HFFc6 (cell line): Measurements from ENCODE around the gene TERT. TPM values are rescaled to one million over a fixed set of nuclear protein-coding genes. Genes with fewer than 3 reads are reported as not detected.

Source experiments
- DNase-seq: peaks from one replicate; pipeline ENCODE4 v3.0.0-alpha.2; 2018
- H3K27ac Mint-ChIP-seq: 2 replicates; pipeline ENCODE4 v1.8.0; 2020; ENCODE audit warnings: mild to moderate bottlenecking, mixed read lengths
- H3K27me3 Mint-ChIP-seq: 2 replicates; pipeline ENCODE4 v1.8.0; 2021; ENCODE audit warnings: mild to moderate bottlenecking, moderate library complexity, mixed read lengths; ENCODE audit not compliant: insufficient read depth
- H3K36me3 Mint-ChIP-seq: 2 replicates; pipeline ENCODE4 v1.8.0; 2021; ENCODE audit warnings: low read depth, mixed read lengths
- H3K4me1 Mint-ChIP-seq: 2 replicates; pipeline ENCODE4 v1.8.0; 2020; ENCODE audit warnings: low read depth, mixed read lengths
- H3K4me3 Mint-ChIP-seq: 2 replicates; pipeline ENCODE4 v1.8.0; 2020; ENCODE audit warnings: mild to moderate bottlenecking, moderate library complexity, mixed read lengths
- H3K9me3 Mint-ChIP-seq: 2 replicates; pipeline ENCODE4 v1.8.0; 2020; ENCODE audit warnings: mild to moderate bottlenecking, mixed read lengths
- CTCF ChIP-seq: fragments of 200-600 bp; sonication (generic); IDR thresholded peaks from 2 replicates; pipeline ENCODE4 v1.5.0; 2021; ENCODE audit warnings: antibody characterized with exemption, mild to moderate bottlenecking
- total RNA-seq, 6 experiments: library from RNA; stranded (reverse); fragmentation: NEBNext Ultra II Directional; extraction: Animal tissue kit (Norgen Biotek cat#: 25700); gene quantifications; 2 replicates in 1 of 6; 3 replicates in 5 of 6; pipeline ENCODE4 v1.2.3, GENCODE V29; 2021

Gene TERT
- total RNA-seq, 6 experiments from 2014 or later = 2,350 to 4,507 (median 3,883) TPM

DNA sequence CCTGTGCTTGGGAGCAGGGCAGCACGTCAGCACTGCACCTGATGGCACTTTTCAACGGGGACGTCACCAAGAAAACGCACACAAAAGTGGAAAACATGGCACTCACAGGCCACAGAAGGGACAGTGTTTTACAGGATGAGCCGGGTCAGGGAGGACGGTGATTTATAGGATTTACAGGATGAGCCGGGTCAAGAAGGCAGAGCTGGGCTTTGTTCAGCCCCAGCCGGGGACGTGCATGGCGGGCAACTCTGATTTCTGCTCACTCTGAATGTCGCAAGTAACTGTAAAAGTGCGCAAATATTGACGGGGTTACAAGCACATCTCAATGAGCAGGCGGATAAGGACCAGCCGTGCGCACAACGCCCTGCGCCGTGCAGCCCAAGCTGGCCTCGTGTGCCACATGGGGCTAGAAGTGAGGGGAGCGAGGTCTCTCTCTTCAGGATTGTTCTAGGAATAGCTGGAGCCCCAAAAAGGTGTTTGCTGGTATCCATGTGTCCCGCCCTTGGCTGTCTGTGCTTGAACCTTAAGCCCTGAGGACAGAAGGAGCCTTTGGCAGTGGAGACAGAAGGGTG lies 53.3 kb downstream of the TERT start:
- H3K27me3 Mint-ChIP-seq = peaks cover 11% of the 10 kb centered on the region
- no peak overlapping the region for H3K4me3 Mint-ChIP-seq
- no peak overlapping the region for H3K27ac Mint-ChIP-seq
- H3K36me3 Mint-ChIP-seq = no peaks in the 10 kb centered on the region; the same call in 1 of the 2 replicates
- no peak for DNase-seq
- peaks cover 26% of the 10 kb centered on the region for H3K9me3 Mint-ChIP-seq
- H3K4me1 Mint-ChIP-seq = no peaks in the 10 kb centered on the region
- no peak for TF ChIP-seq CTCF

GRCh38 chr5:1240496-1241260 lies 54.2 kb downstream of the TERT start:
- H3K9me3 Mint-ChIP-seq = peaks cover 34% of the 10 kb centered on the region

DNA sequence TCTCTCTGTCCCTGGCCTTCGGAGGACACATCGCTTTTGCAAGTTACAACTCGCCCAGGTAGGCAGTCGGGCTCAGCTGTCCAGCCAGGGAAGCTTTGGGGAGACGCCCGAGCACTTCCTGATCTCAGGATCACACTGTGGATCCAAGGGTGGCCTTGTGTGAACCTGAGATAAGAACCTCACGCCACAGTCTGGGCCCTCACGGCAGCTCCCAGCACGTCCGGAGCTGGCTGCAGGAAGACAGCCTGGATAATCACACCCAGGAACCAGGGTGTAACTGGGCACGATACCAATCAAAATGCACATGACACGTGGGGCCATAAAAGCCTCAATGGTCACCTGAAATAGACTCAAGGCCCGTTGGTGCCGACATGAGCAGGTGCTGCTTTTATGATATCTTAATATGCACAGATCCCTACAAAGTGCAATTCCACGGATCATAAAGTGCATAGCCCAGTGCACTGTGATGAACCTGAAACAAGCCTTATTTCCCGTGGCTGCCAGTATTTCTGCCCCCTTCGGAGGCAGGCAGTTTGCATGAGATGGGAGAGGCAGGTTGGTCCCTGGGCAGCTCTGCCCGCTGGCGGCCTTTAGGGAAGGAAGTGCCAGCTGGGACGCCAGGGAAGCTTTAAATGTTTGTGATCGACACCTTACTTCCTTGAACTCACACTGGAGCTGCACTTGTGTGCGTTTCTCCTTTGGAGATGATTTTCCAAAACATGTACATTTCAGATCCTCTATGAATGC lies 55.2 kb downstream of the TERT start:
- Mint-ChIP-seq H3K4me1 (no peaks in the 10 kb centered on the region), H3K9me3 (peaks cover 44% of the 10 kb centered on the region), H3K36me3 (peaks cover 5% of the 10 kb centered on the region), H3K27me3 (peaks cover 11% of the 10 kb centered on the region), H3K4me3 (no peak overlapping the region), H3K27ac (no peak overlapping the region)
- DNase-seq = no peak
- TF ChIP-seq CTCF = no peak

More at GRCh38 chr5:1240496-1241260, 54.2 kb downstream of the TERT start:
- Mint-ChIP-seq H3K4me1 (no peaks in the 10 kb centered on the region), H3K36me3 (peaks cover 5% of the 10 kb centered on the region), H3K4me3 (no peak overlapping the region), H3K27me3 (peaks cover 11% of the 10 kb centered on the region), H3K27ac (no peak overlapping the region)
- no peak for TF ChIP-seq CTCF
- DNase-seq = no peak

DNA sequence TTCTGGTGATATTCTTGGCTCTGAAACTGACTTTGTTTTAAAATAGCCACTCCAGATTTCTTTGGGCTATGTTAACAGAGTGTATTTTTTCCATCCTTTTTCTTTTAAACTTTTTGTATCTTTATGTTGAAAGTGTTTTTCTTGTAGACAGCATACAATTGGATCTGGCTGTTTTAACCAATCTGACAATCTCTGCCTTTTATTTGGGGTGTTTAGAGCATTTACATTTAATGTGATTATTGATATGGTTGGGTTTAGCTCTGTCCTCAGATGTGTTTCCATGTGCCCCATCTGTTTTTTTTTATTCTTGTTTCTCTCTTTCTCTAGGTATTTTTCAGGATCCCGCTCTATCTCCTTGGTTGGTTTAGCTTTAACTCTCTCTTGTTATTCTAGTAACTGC lies 59.0 kb downstream of the TERT start:
- TF ChIP-seq CTCF = no peak
- peaks cover 2% of the 10 kb centered on the region for H3K27me3 Mint-ChIP-seq
- no peaks in the 10 kb centered on the region for H3K4me1 Mint-ChIP-seq
- H3K9me3 Mint-ChIP-seq = peaks cover 39% of the 10 kb centered on the region
- no peak for DNase-seq
- H3K36me3 Mint-ChIP-seq = peaks cover 5% of the 10 kb centered on the region
- H3K27ac Mint-ChIP-seq = no peak overlapping the region
- no peak overlapping the region for H3K4me3 Mint-ChIP-seq

- H3K4me1 Mint-ChIP-seq = no peaks in the 10 kb centered on the region
- H3K27me3 Mint-ChIP-seq = peaks cover 2% of the 10 kb centered on the region
- H3K9me3 Mint-ChIP-seq = peaks cover 35% of the 10 kb centered on the region
- peaks cover 5% of the 10 kb centered on the region for H3K36me3 Mint-ChIP-seq
- no peak overlapping the region for H3K27ac Mint-ChIP-seq
- no peak overlapping the region for H3K4me3 Mint-ChIP-seq
- DNase-seq = no peak
- no peak for TF ChIP-seq CTCF
Observed at GRCh38 chr5:1235379-1235778, 59.5 kb downstream of the TERT start.
